ENCODE results near the gene BTBD6. TPM values are rescaled to one million over a fixed set of nuclear protein-coding genes. Genes with fewer than 3 reads are reported as not detected.

Gene BTBD6
- total and polyA plus RNA-seq, 9 of the 15 experiments (the other 6 are each of a cell fraction or from before 2014, with no cell fraction given), result not detected

- TF ChIP-seq SFPQ (IDR thresholded peaks at IDR 0.05; ENCODE audit: low read depth, low read length), result no peak
- TF ChIP-seq CHCHD3 (CRISPR knock-in tag; IDR thresholded peaks at IDR 0.05), result no peak
Observed at GRCh38 chr14:105217774-105218173, 30.6 kb upstream of the BTBD6 start (continued).

- peaks cover 27% of the 10 kb centered on the region; the same call in 1 of the 3 replicates for H3K36me3 ChIP-seq (ENCODE audit: control insufficient read depth, insufficient read depth, low read length)
- intact Hi-C loops (cut with micrococcal nuclease) (no loop called here), in situ Hi-C loops (cut with MboI) (no loop called here)
- peaks cover 0 to 7% of the 10 kb centered on the region in 2 experiments; a peak in 1 of 5 replicates for H3K4me1 ChIP-seq (replicated peaks in 1 of 2; ENCODE audit: control insufficient read depth in 2 of 2, insufficient read depth in 2 of 2, low read length in 2 of 2)
- 100% methylated on average over 5 of the region's 19 CpGs for WGBS (ENCODE audit: insufficient coverage, low coverage, missing lambda C conversion rate)
- TF ChIP-seq ZNF830 (CRISPR knock-in tag; IDR thresholded peaks at IDR 0.05) (no peak), RBBP5 (IDR thresholded peaks at IDR 0.05; ENCODE audit: borderline replicate concordance, insufficient read depth, low read length, poor library complexity, severe bottlenecking) (no peak), ARID2 (IDR thresholded peaks at IDR 0.05) (no peak), ZNF239 (CRISPR knock-in tag; IDR thresholded peaks at IDR 0.05) (no peak), HSF4 (CRISPR knock-in tag; IDR thresholded peaks at IDR 0.05; ENCODE audit: borderline replicate concordance) (no peak), NEUROD1 (IDR thresholded peaks at IDR 0.05; ENCODE audit: borderline replicate concordance, low read depth, low read length, partially characterized antibody) (no peak), TARDBP (IDR thresholded peaks at IDR 0.05) (no peak), RBM14 (IDR thresholded peaks at IDR 0.05; ENCODE audit: borderline replicate concordance, insufficient read depth, low read depth, low read length) (no peak), WHSC1 (IDR thresholded peaks at IDR 0.05; ENCODE audit: low read length) (no peak), XRCC5 (IDR thresholded peaks at IDR 0.05; ENCODE audit: low read depth, low read length) (no peak), THAP7 (CRISPR knock-in tag; IDR thresholded peaks at IDR 0.05) (no peak), ZNF695 (CRISPR knock-in tag; IDR thresholded peaks at IDR 0.05) (no peak), VEZF1 (CRISPR knock-in tag; IDR thresholded peaks at IDR 0.05) (no peak), NRF1 (conservative IDR thresholded peaks at IDR 0.05 in 1 of 2, IDR thresholded peaks at IDR 0.05 in 1 of 2) (no peak), ZNF589 (CRISPR knock-in tag; IDR thresholded peaks at IDR 0.05; ENCODE audit: low read depth) (no peak), MEIS2 (IDR thresholded peaks at IDR 0.05; ENCODE audit: partially characterized antibody) (no peak), RNF2 (IDR thresholded peaks at IDR 0.05) (no peak)
- H3K9ac ChIP-seq (ENCODE audit: insufficient read depth in 1 of 2, low read depth in 2 of 2, low read length in 2 of 2), result no peak overlapping the region
- ChIA-PET POLR2A (interaction anchor here (0.5 kb wide), 1 partner anchor 36 kb away, joined by 3 read pairs; no protein-coding TSS in a partner anchor), CTCF (ENCODE audit: low intra/inter-chr PET ratio) (no interaction called here)
- no peaks in the 10 kb centered on the region for H3K79me2 ChIP-seq (ENCODE audit: control insufficient read depth, insufficient read depth, low read length)
- FAIRE-seq, result no peak
- no peak overlapping the region for H3K4me2 ChIP-seq (ENCODE audit: insufficient read depth, low read length)
- BruUV-seq (replicated peaks), result no TSS peak
- DNase-seq (ENCODE audit: extremely low read depth in 1 of 4, low spot score in 3 of 4), result no peak
- no peaks in the 10 kb centered on the region for H3K9me3 ChIP-seq (replicated peaks; ENCODE audit: control insufficient read depth, insufficient read depth, low read depth, low read length)
- no peaks in the 10 kb centered on the region for H4K20me1 ChIP-seq (replicated peaks; ENCODE audit: control insufficient read depth, insufficient read depth, low read length)
- H3K27me3 ChIP-seq (ENCODE audit: control insufficient read depth in 2 of 2, insufficient read depth in 2 of 2, low read length in 2 of 2), result no peaks in the 10 kb centered on the region
- no peak overlapping the region for H3K27ac ChIP-seq (ENCODE audit: extremely low read depth, low read depth, low read length)
- H3K9me1 ChIP-seq (ENCODE audit: control insufficient read depth, insufficient read depth, low read length), result no peaks in the 10 kb centered on the region
- no peak overlapping the region for H3K4me3 ChIP-seq
- no peak overlapping the region for H2AFZ ChIP-seq (ENCODE audit: low read depth, low read length)
- ATAC-seq, result no peak
Observed at GRCh38 chr14:105218611-105219010, 29.7 kb upstream of the BTBD6 start.
